Nephron progenitor cell (in vitro differentiated cells): Measurements from ENCODE around the gene KRT86.

Experiments
- DNase-seq: peaks from one replicate; pipeline ENCODE4 v3.0.0; 2021
- H3K27ac Mint-ChIP-seq: 2 replicates; pipeline ENCODE4 v1.8.0; 2021; ENCODE audit warnings: mild to moderate bottlenecking, moderate library complexity, mixed read lengths
- H3K27me3 Mint-ChIP-seq: 2 replicates; pipeline ENCODE4 v1.8.0; 2021; ENCODE audit warnings: mild to moderate bottlenecking, low read depth, mixed read lengths; ENCODE audit not compliant: poor library complexity
- H3K36me3 Mint-ChIP-seq: 2 replicates; pipeline ENCODE4 v1.8.0; 2021; ENCODE audit warnings: low read depth, mixed read lengths
- H3K4me1 Mint-ChIP-seq: 2 replicates; pipeline ENCODE4 v1.8.0; 2021; ENCODE audit warnings: mixed read lengths
- H3K4me3 Mint-ChIP-seq: 2 replicates; pipeline ENCODE4 v1.8.0; 2021; ENCODE audit warnings: mild to moderate bottlenecking, moderate library complexity, mixed read lengths
- H3K9me3 Mint-ChIP-seq: 2 replicates; pipeline ENCODE4 v1.8.0; 2021; ENCODE audit warnings: mild to moderate bottlenecking, moderate library complexity, mixed read lengths
- CTCF ChIP-seq: fragments of 200-600 bp; sonication (generic); IDR thresholded peaks from 2 replicates; pipeline ENCODE4 v1.5.0; 2021; ENCODE audit warnings: antibody characterized with exemption

Gene KRT86

GRCh38 chr12:52320784-52321400 is 46.4 kb downstream of the KRT86 start, which contains the start of gene KRT83:
TSS of gene KRT83 (minus strand) at chr12:52321398. CDS start at chr12:52321335, 63 bp downstream.
- H3K4me1 Mint-ChIP-seq = no peaks in the 10 kb centered on the region
- no peaks in the 10 kb centered on the region for H3K36me3 Mint-ChIP-seq
- H3K27ac Mint-ChIP-seq = no peak within 1 kb of the TSS
- no peak for TF ChIP-seq CTCF
- no peak for DNase-seq
- peaks cover 8% of the 10 kb centered on the region for H3K27me3 Mint-ChIP-seq
- no peaks in the 10 kb centered on the region for H3K9me3 Mint-ChIP-seq
- H3K4me3 Mint-ChIP-seq = no peak within 1 kb of the TSS

- no peak for TF ChIP-seq CTCF
- no peak overlapping the region for H3K27ac Mint-ChIP-seq
- H3K27me3 Mint-ChIP-seq = peaks cover 11% of the 10 kb centered on the region
- no peak overlapping the region for H3K4me3 Mint-ChIP-seq
- H3K36me3 Mint-ChIP-seq = no peaks in the 10 kb centered on the region
- DNase-seq = no peak
- H3K9me3 Mint-ChIP-seq = no peaks in the 10 kb centered on the region
- no peaks in the 10 kb centered on the region for H3K4me1 Mint-ChIP-seq
Measured at GRCh38 chr12:52321418-52321817, 47.0 kb downstream of the KRT86 start.

- Mint-ChIP-seq H3K27ac (no peak overlapping the region), H3K36me3 (no peaks in the 10 kb centered on the region), H3K4me1 (no peaks in the 10 kb centered on the region), H3K9me3 (no peaks in the 10 kb centered on the region), H3K27me3 (peaks cover 11% of the 10 kb centered on the region), H3K4me3 (no peak overlapping the region)
- no peak for DNase-seq
- TF ChIP-seq CTCF = no peak
Measured at GRCh38 chr12:52322069-52322468, 47.6 kb downstream of the KRT86 start.

- Mint-ChIP-seq H3K4me3 (no peak overlapping the region), H3K36me3 (no peaks in the 10 kb centered on the region), H3K27me3 (peaks cover 15% of the 10 kb centered on the region), H3K9me3 (no peaks in the 10 kb centered on the region), H3K4me1 (no peaks in the 10 kb centered on the region), H3K27ac (no peak overlapping the region)
- DNase-seq = no peak
- no peak for TF ChIP-seq CTCF
Measured at GRCh38 chr12:52323001-52323400, 48.6 kb downstream of the KRT86 start.

DNA sequence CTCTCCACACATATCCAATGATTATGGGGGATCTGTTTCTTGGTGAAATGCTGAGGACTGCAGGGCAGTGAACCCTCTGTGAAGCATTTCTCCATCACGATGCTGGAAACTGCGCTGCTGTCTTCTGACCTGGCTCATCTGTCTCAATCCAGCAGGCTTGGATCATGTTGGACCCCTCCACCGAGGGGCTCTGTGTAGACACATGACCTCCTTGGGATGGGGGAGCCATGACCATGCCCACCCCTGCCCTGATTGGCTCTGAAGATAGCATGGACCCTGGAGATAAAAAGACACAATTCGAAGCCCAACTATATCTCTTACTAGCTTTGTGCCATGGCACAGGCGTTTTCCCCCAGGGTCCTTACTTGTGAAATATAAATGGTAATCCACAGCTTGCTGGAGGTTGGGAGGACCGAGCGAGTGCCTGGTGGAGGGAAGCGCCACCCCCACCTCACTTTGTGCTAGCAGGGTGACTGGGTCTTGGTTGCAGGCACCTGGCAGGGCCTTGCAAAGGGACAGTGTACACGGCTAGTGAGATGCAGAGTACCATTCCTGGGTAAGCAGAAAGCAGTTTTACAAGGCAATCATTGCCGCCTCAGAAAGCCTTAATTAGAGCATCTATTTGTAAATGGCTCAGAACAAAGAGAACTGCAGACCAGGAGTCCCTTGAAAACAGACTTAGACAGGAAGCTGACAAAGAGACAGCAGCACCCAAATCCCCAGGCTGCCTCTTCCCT is 49.1 kb downstream of the KRT86 start:
- H3K27ac Mint-ChIP-seq = no peak overlapping the region
- no peaks in the 10 kb centered on the region for H3K9me3 Mint-ChIP-seq
- H3K4me1 Mint-ChIP-seq = no peaks in the 10 kb centered on the region
- TF ChIP-seq CTCF = no peak
- no peak for DNase-seq
- no peaks in the 10 kb centered on the region for H3K36me3 Mint-ChIP-seq
- no peak overlapping the region for H3K4me3 Mint-ChIP-seq
- H3K27me3 Mint-ChIP-seq = peaks cover 15% of the 10 kb centered on the region

GRCh38 chr12:52324153-52324444 is 49.7 kb downstream of the KRT86 start:
- Mint-ChIP-seq H3K4me1 (no peaks in the 10 kb centered on the region), H3K9me3 (no peaks in the 10 kb centered on the region), H3K36me3 (no peaks in the 10 kb centered on the region), H3K27me3 (peaks cover 19% of the 10 kb centered on the region), H3K27ac (no peak overlapping the region), H3K4me3 (no peak overlapping the region)
- no peak for TF ChIP-seq CTCF
- DNase-seq = no peak
